ENCODE measurements around the gene COMMD10. TPM values are rescaled to one million over a fixed set of nuclear protein-coding genes. Genes with fewer than 3 reads are reported as not detected.
"Not testable (repeated sequence)": the region's sequence is repeated elsewhere in the genome, so short reads cannot be mapped to it uniquely, and the experiment has no call there.

Gene COMMD10
- 33.3 and 37.7 TPM in 2 replicates for total RNA-seq (2014; rRNA removed)
- polyA plus RNA-seq (2012), result 21.3 TPM

- DNase-seq (ENCODE audit: low read depth), result peak; percentile 85
These were observed at the start of gene COMMD10 for GRCh38 chr5:116084871-116085715. COMMD10 (plus strand) TSS chr5:116085025.

GRCh38 chr5:116035123-116035522, 49.7 kb upstream of the COMMD10 start:
- DNase-seq (ENCODE audit: low read depth), result peak; percentile 49

GRCh38 chr5:116037236-116037822, 47.5 kb upstream of the COMMD10 start:
- peak; percentile 17 for DNase-seq (ENCODE audit: low read depth)

GRCh38 chr5:116038817-116039216, 46.0 kb upstream of the COMMD10 start:
- DNase-seq (ENCODE audit: low read depth), result no peak

- DNase-seq (ENCODE audit: low read depth), result no peak
These were observed 42.5 kb upstream of the COMMD10 start for GRCh38 chr5:116042375-116042774.

- no peak for DNase-seq (ENCODE audit: low read depth)
These were observed 40.8 kb upstream of the COMMD10 start for GRCh38 chr5:116044073-116044472.

GRCh38 chr5:116045821-116046220, 39.0 kb upstream of the COMMD10 start:
- DNase-seq (ENCODE audit: low read depth), result peak; percentile 86

GRCh38 chr5:116046261-116046660, 38.6 kb upstream of the COMMD10 start:
- no peak for DNase-seq (ENCODE audit: low read depth)

GRCh38 chr5:116046823-116047222, 38.0 kb upstream of the COMMD10 start:
- peak; percentile 31 for DNase-seq (ENCODE audit: low read depth)

GRCh38 chr5:116058346-116058936, 26.4 kb upstream of the COMMD10 start:
- no peak for DNase-seq (ENCODE audit: low read depth)

GRCh38 chr5:116062352-116062751, 22.5 kb upstream of the COMMD10 start:
- DNase-seq (ENCODE audit: low read depth), result peak; percentile 7

GRCh38 chr5:116063950-116064349, 20.9 kb upstream of the COMMD10 start:
- peak; percentile 25 for DNase-seq (ENCODE audit: low read depth)

GRCh38 chr5:116068028-116068632, 16.7 kb upstream of the COMMD10 start:
- DNase-seq (ENCODE audit: low read depth), result peak; percentile 50

GRCh38 chr5:116071211-116071610, 13.6 kb upstream of the COMMD10 start:
- DNase-seq (ENCODE audit: low read depth), result no peak

- peak; percentile 39 for DNase-seq (ENCODE audit: low read depth)
These were observed 9.5 kb upstream of the COMMD10 start for GRCh38 chr5:116075191-116075831.

GRCh38 chr5:116076496-116076895, 8.3 kb upstream of the COMMD10 start:
- DNase-seq (ENCODE audit: low read depth), result no peak

GRCh38 chr5:116078199-116078598, 6.6 kb upstream of the COMMD10 start:
- DNase-seq (ENCODE audit: low read depth), result no peak

- no peak for DNase-seq (ENCODE audit: low read depth)
These were observed 536 bp upstream of the COMMD10 start for GRCh38 chr5:116084287-116084691.

- not testable (repeated sequence) for DNase-seq (ENCODE audit: low read depth)
These were observed 1.5 kb downstream of the COMMD10 start for GRCh38 chr5:116086309-116086708.

GRCh38 chr5:116088062-116088461, 3.2 kb downstream of the COMMD10 start:
- DNase-seq (ENCODE audit: low read depth), result no peak

- no peak for DNase-seq (ENCODE audit: low read depth)
These were observed 5.5 kb downstream of the COMMD10 start for GRCh38 chr5:116090302-116090701.

GRCh38 chr5:116091416-116091815, 6.6 kb downstream of the COMMD10 start:
- no peak for DNase-seq (ENCODE audit: low read depth)
